PC-9 (cell line): ENCODE results near the gene SEL1L. TPM values are rescaled to one million over a fixed set of nuclear protein-coding genes. Genes with fewer than 3 reads are reported as not detected.

Source experiments
- BruUV-seq: library from RNA; stranded (reverse); fragments of 400-500 nt; replicated peaks from 2 replicates; lab custom pipeline; 2021; lab: Mats Ljungman, UMichigan
- CTCF ChIA-PET: fragments of 300-600 bp; sonication (Branson Sonifier 250); formaldehyde crosslinking; loops from one replicate; lab custom pipeline; 2022; ENCODE audit warnings: antibody characterized with exemption; lab: Charles Lee
- POLR2A ChIA-PET: fragments of 300-600 bp; sonication (Branson Sonifier 250); formaldehyde crosslinking; loops from one replicate; lab custom pipeline; 2022; ENCODE audit warnings: antibody characterized with exemption; ENCODE audit not compliant: unreplicated experiment; lab: Charles Lee
- DNase-seq, 2 experiments: peaks; one replicate each; pipeline versions ENCODE4 v3.0.0 to v3.0.0-alpha.2; 2015 to 2022; ENCODE audit warnings: mixed read lengths in 1 of 2
- H2AFZ ChIP-seq: fragments of 200-600 bp; sonication (generic); 2 replicates; pipeline ENCODE4 v1.8.1; 2017; ENCODE audit warnings: antibody characterized with exemption
- H3F3A ChIP-seq: fragments of 200-600 bp; sonication (generic); 2 replicates; pipeline ENCODE4 v1.8.1; 2017; ENCODE audit warnings: antibody characterized with exemption, mild to moderate bottlenecking, low read depth; ENCODE audit not compliant: insufficient read depth
- H3K27ac ChIP-seq: fragments of 200-600 bp; sonication (generic); 2 replicates; pipeline ENCODE4 v1.6.1; 2016; ENCODE audit warnings: mixed run types
- H3K27me3 ChIP-seq: fragments of 200-600 bp; sonication (generic); 2 replicates; pipeline ENCODE4 v1.6.1; 2016; ENCODE audit warnings: low read depth, mixed run types; ENCODE audit not compliant: insufficient read depth
- H3K36me3 ChIP-seq: fragments of 200-600 bp; sonication (generic); 2 replicates; pipeline ENCODE4 v1.6.1; 2016; ENCODE audit warnings: low read depth, mixed run types
- H3K4me1 ChIP-seq: fragments of 200-600 bp; sonication (generic); replicated peaks from 2 replicates; pipeline ENCODE4 v1.6.1; 2016; ENCODE audit warnings: mixed run types; ENCODE audit not compliant: insufficient read depth
- H3K4me2 ChIP-seq: fragments of 200-600 bp; sonication (generic); 2 replicates; pipeline ENCODE4 v1.6.1; 2017; ENCODE audit warnings: mixed run types
- H3K4me3 ChIP-seq: fragments of 200-600 bp; sonication (generic); 2 replicates; pipeline ENCODE4 v1.6.1; 2016; ENCODE audit warnings: mixed run types
- H3K79me2 ChIP-seq: fragments of 200-600 bp; sonication (generic); 2 replicates; pipeline ENCODE4 v1.6.1; 2017; ENCODE audit warnings: low read depth, mixed run types
- H3K9me2 ChIP-seq: fragments of 200-600 bp; sonication (generic); 2 replicates; pipeline ENCODE4 v1.8.1; 2017; ENCODE audit warnings: mild to moderate bottlenecking; ENCODE audit not compliant: insufficient read depth
- H3K9me3 ChIP-seq: fragments of 200-600 bp; sonication (generic); 2 replicates; pipeline ENCODE4 v1.8.1; 2016; ENCODE audit warnings: low read depth; ENCODE audit not compliant: insufficient read depth
- H4K20me1 ChIP-seq: fragments of 200-600 bp; sonication (generic); 2 replicates; pipeline ENCODE4 v1.8.1; 2017; ENCODE audit not compliant: insufficient read depth
- EZH2 ChIP-seq: fragments of 200-600 bp; sonication (generic); IDR thresholded peaks from 2 replicates; pipeline ENCODE4 v1.8.0; 2017; ENCODE audit warnings: antibody characterized with exemption, low read depth
- intact Hi-C: fragments of 100-400 bp; cut with micrococcal nuclease; formaldehyde crosslinking; loops from one replicate; pipeline ENCODE4 v1.10.0; 2022; ENCODE audit not compliant: unreplicated experiment
- total RNA-seq: library from RNA; stranded (reverse); gene quantifications from 2 replicates; pipeline ENCODE4 v1.2.3, GENCODE V29; 2021
- TF ChIP-seq, protein P1 (sequence below): fragments of 200-600 bp; sonication (generic); conservative IDR thresholded peaks from 2 replicates; pipeline ENCODE4 v1.6.1; 2017; ENCODE audit warnings: mixed run types, antibody characterized with exemption, mild to moderate bottlenecking, moderate library complexity

SEL1L gene
- total RNA-seq, 1 experiment from 2014 or later: 14.6 TPM

DNA sequence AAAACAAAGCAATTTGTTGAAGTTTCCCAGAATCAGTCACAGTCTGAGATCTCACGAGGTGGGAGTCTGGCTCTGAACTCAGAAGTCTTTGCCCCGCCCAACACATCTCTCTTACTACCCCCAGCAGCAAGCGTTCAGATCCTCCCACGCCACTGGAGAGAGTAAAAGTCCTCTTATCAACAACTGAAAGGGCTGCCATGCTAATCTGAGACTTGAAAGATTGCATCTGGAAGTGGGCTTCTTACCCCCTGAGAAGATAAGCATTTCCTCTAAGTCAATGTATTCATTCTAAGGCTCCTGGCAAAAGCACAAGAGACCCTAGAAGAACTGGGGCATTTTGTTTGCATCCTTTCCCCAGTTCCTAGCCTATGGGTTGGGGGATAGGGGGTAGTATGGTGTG, 99.4 kb downstream of the SEL1L start:
- CTCF ChIA-PET: no interaction called here
- Histone ChIP-seq H3K27me3 (no peaks in the 10 kb centered on the region; the same call in 1 of the 2 replicates), H3K27ac (no peak overlapping the region), H3K4me2 (no peak overlapping the region), H3K36me3 (no peaks in the 10 kb centered on the region), H3K9me2 (no peaks in the 10 kb centered on the region), H4K20me1 (no peaks in the 10 kb centered on the region), H3K4me1 (0 out of 2 replicates have a peak, but pooled peaks cover 4% of the 10 kb centered on the region), H3F3A (no peaks in the 10 kb centered on the region), H3K79me2 (no peaks in the 10 kb centered on the region), H3K9me3 (no peaks in the 10 kb centered on the region), H2AFZ (no peak overlapping the region), H3K4me3 (no peak overlapping the region)
- TF ChIP-seq EZH2: no peak
- TF ChIP-seq, protein P1, sequence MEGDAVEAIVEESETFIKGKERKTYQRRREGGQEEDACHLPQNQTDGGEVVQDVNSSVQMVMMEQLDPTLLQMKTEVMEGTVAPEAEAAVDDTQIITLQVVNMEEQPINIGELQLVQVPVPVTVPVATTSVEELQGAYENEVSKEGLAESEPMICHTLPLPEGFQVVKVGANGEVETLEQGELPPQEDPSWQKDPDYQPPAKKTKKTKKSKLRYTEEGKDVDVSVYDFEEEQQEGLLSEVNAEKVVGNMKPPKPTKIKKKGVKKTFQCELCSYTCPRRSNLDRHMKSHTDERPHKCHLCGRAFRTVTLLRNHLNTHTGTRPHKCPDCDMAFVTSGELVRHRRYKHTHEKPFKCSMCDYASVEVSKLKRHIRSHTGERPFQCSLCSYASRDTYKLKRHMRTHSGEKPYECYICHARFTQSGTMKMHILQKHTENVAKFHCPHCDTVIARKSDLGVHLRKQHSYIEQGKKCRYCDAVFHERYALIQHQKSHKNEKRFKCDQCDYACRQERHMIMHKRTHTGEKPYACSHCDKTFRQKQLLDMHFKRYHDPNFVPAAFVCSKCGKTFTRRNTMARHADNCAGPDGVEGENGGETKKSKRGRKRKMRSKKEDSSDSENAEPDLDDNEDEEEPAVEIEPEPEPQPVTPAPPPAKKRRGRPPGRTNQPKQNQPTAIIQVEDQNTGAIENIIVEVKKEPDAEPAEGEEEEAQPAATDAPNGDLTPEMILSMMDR: no peak
- no TSS peak for BruUV-seq
- POLR2A ChIA-PET: no interaction called here
- intact Hi-C loops: loop anchor here (10.0 kb wide), 1 partner anchor 109 kb away; no protein-coding TSS in a partner anchor
- DNase-seq: no peak

DNA sequence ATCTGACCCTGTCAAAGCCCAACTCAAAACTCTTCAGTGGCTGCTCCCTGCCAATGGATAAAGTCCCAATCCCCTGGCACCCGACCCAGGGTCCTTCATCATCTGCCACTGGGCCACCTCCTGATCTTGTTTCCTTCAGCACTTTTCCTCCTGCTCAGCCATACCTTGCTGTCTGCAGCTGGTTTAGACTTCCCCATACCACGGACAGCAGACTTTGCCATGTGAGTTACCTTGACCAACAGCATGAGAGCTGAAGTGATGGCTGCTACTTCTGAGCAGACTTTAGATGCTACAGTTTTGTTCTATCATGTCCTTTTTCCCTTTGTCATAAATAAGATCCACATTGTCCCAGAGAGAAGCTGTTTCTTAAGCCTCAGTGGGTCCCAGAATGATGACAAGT, 100.3 kb downstream of the SEL1L start:
- Histone ChIP-seq H3F3A (no peaks in the 10 kb centered on the region), H3K27me3 (no peaks in the 10 kb centered on the region), H4K20me1 (no peaks in the 10 kb centered on the region), H3K9me2 (no peaks in the 10 kb centered on the region), H3K79me2 (no peaks in the 10 kb centered on the region), H3K4me3 (no peak overlapping the region), H3K4me1 (0 out of 2 replicates have a peak, but pooled peaks cover 4% of the 10 kb centered on the region), H3K36me3 (no peaks in the 10 kb centered on the region), H2AFZ (no peak overlapping the region), H3K27ac (no peak overlapping the region), H3K9me3 (no peaks in the 10 kb centered on the region), H3K4me2 (no peak overlapping the region)
- TF ChIP-seq, protein P1: no peak
- no peak for TF ChIP-seq EZH2
- DNase-seq: no peak
- intact Hi-C loops: loop anchor here (10.0 kb wide), 1 partner anchor 109 kb away; no protein-coding TSS in a partner anchor
- POLR2A ChIA-PET: no interaction called here
- BruUV-seq: no TSS peak
- CTCF ChIA-PET: no interaction called here

DNA sequence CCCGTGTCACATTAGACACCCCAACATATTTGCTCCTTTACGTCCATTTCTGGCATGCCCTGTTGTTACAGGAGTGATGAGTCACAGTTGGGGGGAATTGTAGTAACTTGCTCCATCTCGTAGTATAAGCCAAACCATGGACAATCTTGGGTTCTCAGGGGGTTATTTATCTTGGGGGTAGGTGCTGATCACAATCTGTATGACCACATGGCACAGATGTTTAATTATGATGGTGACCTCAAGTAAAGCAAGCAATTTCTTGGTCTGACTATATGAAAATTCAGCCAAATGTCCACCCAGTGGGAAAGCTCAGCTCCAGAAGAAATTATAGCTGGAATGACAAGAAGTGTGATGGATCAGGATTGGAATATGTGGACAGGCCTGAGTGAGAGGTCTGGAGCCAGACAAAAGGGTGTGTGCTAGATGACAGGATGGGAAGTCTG, 101.4 kb downstream of the SEL1L start:
- Histone ChIP-seq H3K4me1 (0 out of 2 replicates have a peak, but pooled peaks cover 4% of the 10 kb centered on the region), H3K27me3 (no peaks in the 10 kb centered on the region), H2AFZ (no peak overlapping the region), H3K9me3 (no peaks in the 10 kb centered on the region), H3K27ac (no peak overlapping the region), H3K9me2 (no peaks in the 10 kb centered on the region), H3F3A (no peaks in the 10 kb centered on the region), H3K4me2 (no peak overlapping the region), H4K20me1 (no peaks in the 10 kb centered on the region), H3K36me3 (no peaks in the 10 kb centered on the region), H3K4me3 (no peak overlapping the region), H3K79me2 (no peaks in the 10 kb centered on the region)
- intact Hi-C loops: loop anchor here (10.0 kb wide), 1 partner anchor 107 kb away; no protein-coding TSS in a partner anchor
- no peak for DNase-seq
- no TSS peak for BruUV-seq
- CTCF ChIA-PET: no interaction called here
- POLR2A ChIA-PET: no interaction called here
- no peak for TF ChIP-seq EZH2
- TF ChIP-seq, protein P1: no peak
